Measurements from ENCODE around the gene ADGRB2.

ADGRB2 gene

GRCh38 chr1:31730336-31731048 lies 33.6 kb downstream of the ADGRB2 start:
- DNase-seq, result no peak
- H3K36me3 ChIP-seq (replicated peaks), result no peaks in the 10 kb centered on the region
- H3K27me3 ChIP-seq (replicated peaks), result no peaks in the 10 kb centered on the region
- in situ Hi-C loops (cut with HindIII; ENCODE audit: low pct_ligation_motif_present, low sequenced_read_pairs), result no loop called here
- H3K4me3 ChIP-seq (ENCODE audit: low read depth, low read length), result no peak overlapping the region
- H3K27ac ChIP-seq, result no peak overlapping the region
- TF ChIP-seq, protein P1, sequence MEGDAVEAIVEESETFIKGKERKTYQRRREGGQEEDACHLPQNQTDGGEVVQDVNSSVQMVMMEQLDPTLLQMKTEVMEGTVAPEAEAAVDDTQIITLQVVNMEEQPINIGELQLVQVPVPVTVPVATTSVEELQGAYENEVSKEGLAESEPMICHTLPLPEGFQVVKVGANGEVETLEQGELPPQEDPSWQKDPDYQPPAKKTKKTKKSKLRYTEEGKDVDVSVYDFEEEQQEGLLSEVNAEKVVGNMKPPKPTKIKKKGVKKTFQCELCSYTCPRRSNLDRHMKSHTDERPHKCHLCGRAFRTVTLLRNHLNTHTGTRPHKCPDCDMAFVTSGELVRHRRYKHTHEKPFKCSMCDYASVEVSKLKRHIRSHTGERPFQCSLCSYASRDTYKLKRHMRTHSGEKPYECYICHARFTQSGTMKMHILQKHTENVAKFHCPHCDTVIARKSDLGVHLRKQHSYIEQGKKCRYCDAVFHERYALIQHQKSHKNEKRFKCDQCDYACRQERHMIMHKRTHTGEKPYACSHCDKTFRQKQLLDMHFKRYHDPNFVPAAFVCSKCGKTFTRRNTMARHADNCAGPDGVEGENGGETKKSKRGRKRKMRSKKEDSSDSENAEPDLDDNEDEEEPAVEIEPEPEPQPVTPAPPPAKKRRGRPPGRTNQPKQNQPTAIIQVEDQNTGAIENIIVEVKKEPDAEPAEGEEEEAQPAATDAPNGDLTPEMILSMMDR (IDR thresholded peaks at IDR 0.05; ENCODE audit: low read depth, low read length, missing control alignments), result no peak

- Histone ChIP-seq H3K36me3 (replicated peaks) (no peaks in the 10 kb centered on the region), H3K27me3 (replicated peaks) (no peaks in the 10 kb centered on the region), H3K4me3 (ENCODE audit: low read depth, low read length) (no peak overlapping the region), H3K27ac (no peak overlapping the region)
- TF ChIP-seq, protein P1 (IDR thresholded peaks at IDR 0.05; ENCODE audit: low read depth, low read length, missing control alignments), result no peak
- in situ Hi-C loops (cut with HindIII; ENCODE audit: low pct_ligation_motif_present, low sequenced_read_pairs), result no loop called here
- no peak for DNase-seq
Measured at GRCh38 chr1:31727849-31728248, 36.3 kb downstream of the ADGRB2 start.

DNA sequence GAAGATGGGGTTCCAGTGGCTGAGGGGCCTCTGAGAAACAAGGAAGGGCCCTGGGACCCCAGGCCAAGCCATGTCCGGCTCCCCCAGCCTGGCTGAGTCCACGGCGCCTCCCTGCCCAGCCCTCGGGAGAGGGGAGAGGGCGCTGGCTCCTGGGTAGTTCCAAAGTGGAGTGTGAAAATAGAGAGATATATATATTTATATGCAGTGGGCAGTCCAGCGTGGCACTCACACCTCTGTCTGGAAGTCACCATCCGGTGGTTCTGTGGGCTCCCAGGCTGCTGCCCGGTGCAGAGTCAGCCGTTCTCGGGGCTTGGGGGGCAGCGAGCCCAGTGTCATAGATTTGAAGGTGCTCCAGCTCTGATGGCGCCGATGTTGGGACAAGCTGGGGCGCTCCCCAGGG lies 36.9 kb downstream of the ADGRB2 start:
- in situ Hi-C loops (cut with HindIII; ENCODE audit: low pct_ligation_motif_present, low sequenced_read_pairs), result no loop called here
- Histone ChIP-seq H3K36me3 (replicated peaks) (no peaks in the 10 kb centered on the region), H3K4me3 (ENCODE audit: low read depth, low read length) (no peak overlapping the region), H3K27ac (no peak overlapping the region), H3K27me3 (replicated peaks) (no peaks in the 10 kb centered on the region)
- no peak for DNase-seq
- TF ChIP-seq, protein P1 (IDR thresholded peaks at IDR 0.05; ENCODE audit: low read depth, low read length, missing control alignments), result no peak

DNA sequence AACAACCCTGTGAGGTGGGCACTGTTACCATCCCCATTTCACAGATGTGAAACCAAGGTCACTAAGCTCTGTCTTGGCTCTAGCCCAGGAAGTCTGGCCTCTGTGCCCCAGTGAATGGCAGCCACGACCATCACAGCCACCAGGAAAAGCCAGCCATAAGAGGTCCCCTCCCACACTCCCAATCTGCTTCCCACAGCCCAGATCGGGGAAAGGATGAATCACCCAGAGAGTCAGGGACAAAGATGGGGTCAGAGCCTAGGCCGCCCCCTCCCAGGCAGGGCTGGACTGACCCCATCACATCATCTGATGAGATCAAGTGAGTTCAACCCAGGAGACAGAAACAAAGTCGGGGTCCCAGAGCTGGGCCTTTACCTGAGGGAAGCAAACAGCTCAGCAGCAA lies 37.4 kb downstream of the ADGRB2 start:
- in situ Hi-C loops (cut with HindIII; ENCODE audit: low pct_ligation_motif_present, low sequenced_read_pairs), result no loop called here
- no peak for DNase-seq
- Histone ChIP-seq H3K27me3 (replicated peaks) (no peaks in the 10 kb centered on the region), H3K27ac (no peak overlapping the region), H3K36me3 (replicated peaks) (no peaks in the 10 kb centered on the region), H3K4me3 (ENCODE audit: low read depth, low read length) (no peak overlapping the region)
- TF ChIP-seq, protein P1 (IDR thresholded peaks at IDR 0.05; ENCODE audit: low read depth, low read length, missing control alignments), result no peak

- Histone ChIP-seq H3K36me3 (replicated peaks) (no peaks in the 10 kb centered on the region), H3K27ac (no peak overlapping the region), H3K4me3 (ENCODE audit: low read depth, low read length) (no peak overlapping the region), H3K27me3 (replicated peaks) (no peaks in the 10 kb centered on the region)
- in situ Hi-C loops (cut with HindIII; ENCODE audit: low pct_ligation_motif_present, low sequenced_read_pairs), result no loop called here
- TF ChIP-seq, protein P1 (IDR thresholded peaks at IDR 0.05; ENCODE audit: low read depth, low read length, missing control alignments), result no peak
- no peak for DNase-seq
Measured at GRCh38 chr1:31725777-31726535, 38.2 kb downstream of the ADGRB2 start.
